RWPE2 (cell line): ENCODE results near the gene CHST12.

Experiments
- ATAC-seq: fragments of 200-7000 bp; cut with Tn5 transposase; 3 replicates; pipeline ENCODE4 v1.9.1; 2021; ENCODE audit warnings: low read depth
- DNase-seq: peaks from one replicate; pipeline ENCODE4 v3.0.0-alpha.2; 2020; ENCODE audit warnings: low spot score
- H3K27ac ChIP-seq: fragments of 450-650 bp; 2 replicates; pipeline ENCODE4 v1.5.1; 2017; ENCODE audit warnings: mild to moderate bottlenecking; ENCODE audit not compliant: poor library complexity, severe bottlenecking
- H3K27me3 ChIP-seq: fragments of 250-450 bp; sonication (Bioruptor Pico); 2 replicates; pipeline ENCODE4 v1.5.1; 2021; ENCODE audit warnings: mild to moderate bottlenecking, moderate library complexity; ENCODE audit not compliant: insufficient read depth, poor library complexity, severe bottlenecking
- H3K36me3 ChIP-seq: fragments of 250-450 bp; sonication (Bioruptor Pico); 2 replicates; pipeline ENCODE4 v1.5.1; 2020; ENCODE audit warnings: low read depth, mild to moderate bottlenecking, moderate library complexity
- H3K4me1 ChIP-seq: fragments of 250-450 bp; sonication (Bioruptor Pico); 2 replicates; pipeline ENCODE4 v1.5.1; 2021; ENCODE audit warnings: mild to moderate bottlenecking, moderate library complexity; ENCODE audit not compliant: insufficient read depth, poor library complexity, severe bottlenecking
- H3K4me3 ChIP-seq: fragments of 250-450 bp; sonication (Bioruptor Pico); 2 replicates; pipeline ENCODE4 v1.5.1; 2021; ENCODE audit warnings: mild to moderate bottlenecking, moderate library complexity; ENCODE audit not compliant: severe bottlenecking
- H3K9me3 ChIP-seq: fragments of 250-450 bp; sonication (Bioruptor Pico); 2 replicates; pipeline ENCODE4 v1.5.1; 2021; ENCODE audit warnings: mild to moderate bottlenecking, moderate library complexity; ENCODE audit not compliant: severe bottlenecking
- TF ChIP-seq, protein P1 (sequence below): fragments of 450-650 bp; IDR thresholded peaks from one replicate; pipeline ENCODE4 v1.5.1; 2017; ENCODE audit warnings: mild to moderate bottlenecking, moderate library complexity; ENCODE audit not compliant: poor library complexity, severe bottlenecking

The CHST12 gene

DNA sequence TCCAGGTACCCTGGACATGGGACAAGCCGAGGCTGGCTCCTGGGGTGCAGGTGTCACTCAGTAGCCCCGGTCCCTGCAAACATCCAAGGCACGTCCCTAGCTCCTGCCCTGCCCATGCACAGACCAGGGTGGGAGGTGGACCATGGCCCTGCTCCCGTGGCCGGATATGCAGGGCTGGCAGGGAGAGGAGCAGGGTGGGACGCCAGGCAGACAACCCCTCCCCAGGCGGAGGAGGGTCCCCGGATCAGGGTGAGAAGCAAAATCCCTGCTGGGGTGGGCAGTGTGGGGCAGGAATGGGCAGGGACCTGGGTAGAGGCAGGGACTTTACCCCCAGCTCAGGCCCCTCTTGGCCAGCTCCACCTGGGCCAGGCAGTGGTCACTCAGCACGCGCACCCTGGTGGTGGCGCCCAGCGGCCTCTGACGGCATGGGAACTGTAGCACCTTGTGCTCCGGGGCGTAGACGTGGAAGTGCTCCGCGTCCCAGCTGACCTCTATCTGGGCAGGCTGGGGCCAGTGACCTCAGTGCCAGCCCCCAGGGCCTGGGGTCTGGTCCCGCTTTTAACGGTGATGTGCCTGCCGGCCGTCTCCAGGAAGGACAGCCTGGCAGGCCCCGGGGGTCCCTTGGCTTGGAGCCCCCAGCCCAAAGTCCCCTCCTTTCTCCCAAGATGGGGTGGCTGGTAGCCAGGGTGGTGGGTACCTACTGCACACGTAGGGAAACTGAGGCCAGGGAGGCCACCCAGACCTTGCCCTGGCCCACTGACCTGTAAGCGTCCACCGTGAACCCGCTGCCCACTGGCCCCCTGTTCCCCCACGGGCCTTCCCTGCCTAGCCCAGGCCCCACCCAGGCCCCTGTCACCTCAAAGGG, 71.6 kb downstream of the CHST12 start:
- H3K36me3 ChIP-seq, result no peaks in the 10 kb centered on the region
- peaks cover 11% of the 10 kb centered on the region for H3K4me1 ChIP-seq
- H3K27ac ChIP-seq, result no peak overlapping the region
- H3K9me3 ChIP-seq, result no peaks in the 10 kb centered on the region
- no peaks in the 10 kb centered on the region for H3K27me3 ChIP-seq
- DNase-seq, result peak; percentile 62
- H3K4me3 ChIP-seq, result no peak overlapping the region
- TF ChIP-seq, protein P1, sequence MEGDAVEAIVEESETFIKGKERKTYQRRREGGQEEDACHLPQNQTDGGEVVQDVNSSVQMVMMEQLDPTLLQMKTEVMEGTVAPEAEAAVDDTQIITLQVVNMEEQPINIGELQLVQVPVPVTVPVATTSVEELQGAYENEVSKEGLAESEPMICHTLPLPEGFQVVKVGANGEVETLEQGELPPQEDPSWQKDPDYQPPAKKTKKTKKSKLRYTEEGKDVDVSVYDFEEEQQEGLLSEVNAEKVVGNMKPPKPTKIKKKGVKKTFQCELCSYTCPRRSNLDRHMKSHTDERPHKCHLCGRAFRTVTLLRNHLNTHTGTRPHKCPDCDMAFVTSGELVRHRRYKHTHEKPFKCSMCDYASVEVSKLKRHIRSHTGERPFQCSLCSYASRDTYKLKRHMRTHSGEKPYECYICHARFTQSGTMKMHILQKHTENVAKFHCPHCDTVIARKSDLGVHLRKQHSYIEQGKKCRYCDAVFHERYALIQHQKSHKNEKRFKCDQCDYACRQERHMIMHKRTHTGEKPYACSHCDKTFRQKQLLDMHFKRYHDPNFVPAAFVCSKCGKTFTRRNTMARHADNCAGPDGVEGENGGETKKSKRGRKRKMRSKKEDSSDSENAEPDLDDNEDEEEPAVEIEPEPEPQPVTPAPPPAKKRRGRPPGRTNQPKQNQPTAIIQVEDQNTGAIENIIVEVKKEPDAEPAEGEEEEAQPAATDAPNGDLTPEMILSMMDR, result no peak
- no peak for ATAC-seq

DNA sequence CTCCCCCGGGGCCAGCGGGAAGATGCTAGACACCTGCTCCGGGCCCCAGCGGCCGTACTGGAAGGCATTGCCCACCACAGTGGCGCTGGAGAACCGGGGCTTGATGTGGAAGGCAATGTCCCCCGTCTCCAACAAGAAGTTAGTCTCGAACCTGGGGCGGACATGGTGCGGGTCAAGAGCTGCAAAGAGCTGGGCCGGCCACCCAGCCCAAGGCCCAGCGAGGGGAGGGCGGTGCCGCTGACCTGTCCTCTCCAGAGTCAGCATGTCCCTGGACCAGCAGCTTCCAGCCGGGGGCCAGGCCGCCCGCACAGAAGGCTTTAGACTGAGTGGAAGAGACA, 72.2 kb downstream of the CHST12 start:
- Histone ChIP-seq H3K27me3 (no peaks in the 10 kb centered on the region), H3K36me3 (no peaks in the 10 kb centered on the region), H3K9me3 (no peaks in the 10 kb centered on the region), H3K4me1 (peaks cover 11% of the 10 kb centered on the region), H3K27ac (no peak overlapping the region), H3K4me3 (no peak overlapping the region)
- ATAC-seq (no peak), DNase-seq (peak; percentile 70)
- TF ChIP-seq, protein P1, result no peak

DNA sequence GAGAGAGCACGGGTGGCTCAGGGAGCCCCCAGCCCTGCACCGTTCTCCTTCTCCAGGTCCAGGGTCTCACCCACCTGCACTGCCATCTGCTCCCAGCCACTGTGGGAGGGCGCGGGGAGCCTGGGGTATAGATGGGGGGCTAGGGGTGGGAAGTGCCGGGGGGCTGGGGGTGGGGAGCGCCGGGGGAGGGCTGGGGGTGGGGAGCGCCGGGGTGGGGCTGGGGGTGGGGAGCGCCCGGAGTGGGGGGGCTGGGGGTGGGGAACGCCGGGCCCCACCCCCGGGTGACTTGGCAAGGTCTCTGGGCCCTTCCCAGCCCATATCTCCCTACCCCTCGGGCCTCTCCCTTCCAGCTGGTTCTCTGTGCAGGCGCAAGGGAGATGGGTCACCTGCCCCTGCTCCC, 72.9 kb downstream of the CHST12 start, which contains the start of gene GRIFIN:
TSS of gene GRIFIN (minus strand) at position 101 of the 400 bp plus-strand sequence. CDS start at position 86, 15 bp downstream.
- ATAC-seq (no peak), DNase-seq (no peak)
- H3K4me1 ChIP-seq, result peaks cover 7% of the 10 kb centered on the region
- no peak within 1 kb of the TSS for H3K27ac ChIP-seq
- H3K27me3 ChIP-seq, result no peaks in the 10 kb centered on the region
- no peaks in the 10 kb centered on the region for H3K9me3 ChIP-seq
- TF ChIP-seq, protein P1, result no peak
- no peaks in the 10 kb centered on the region for H3K36me3 ChIP-seq
- no peak within 1 kb of the TSS for H3K4me3 ChIP-seq

DNA sequence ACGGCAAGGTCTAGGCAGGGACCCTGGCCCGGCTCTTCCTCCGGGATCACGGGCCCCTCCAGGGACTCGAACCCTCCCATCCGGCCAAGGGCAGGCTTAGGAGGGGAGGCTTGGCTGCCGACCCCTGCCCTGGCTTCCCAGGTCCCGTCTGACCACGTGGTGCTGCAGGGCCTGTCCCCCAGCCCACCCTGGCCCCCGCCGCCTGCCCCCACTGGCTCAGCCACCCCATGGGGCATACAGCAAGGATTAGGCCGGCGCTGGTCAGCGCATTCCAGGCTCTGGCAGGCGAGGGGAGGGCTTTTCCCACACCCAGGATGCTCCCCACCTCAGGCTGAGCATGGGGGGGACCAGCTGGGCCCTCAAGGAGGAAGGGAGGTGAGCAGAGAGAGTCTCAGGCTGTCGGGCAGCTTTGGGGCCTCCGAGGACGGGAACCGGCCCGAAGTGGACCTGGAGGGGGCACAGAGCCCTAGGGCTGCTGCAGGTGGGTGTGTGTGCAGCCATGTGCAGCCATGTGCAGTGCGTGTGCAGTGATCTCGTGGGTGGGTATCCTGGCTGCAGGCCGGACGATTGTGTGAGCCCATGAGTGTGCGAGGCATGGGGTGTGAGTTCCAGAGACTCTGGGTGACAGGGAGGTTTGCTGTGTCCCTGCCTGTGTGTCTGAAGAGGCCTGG, 73.5 kb downstream of the CHST12 start:
- DNase-seq (peak; percentile 59), ATAC-seq (no peak)
- TF ChIP-seq, protein P1, result no peak
- Histone ChIP-seq H3K36me3 (no peaks in the 10 kb centered on the region), H3K9me3 (no peaks in the 10 kb centered on the region), H3K27ac (no peak overlapping the region), H3K27me3 (no peaks in the 10 kb centered on the region), H3K4me3 (no peak overlapping the region), H3K4me1 (peaks cover under 1% of the 10 kb centered on the region)
